GM23338 (cell line): Measurements from ENCODE around the gene IGFBP6. TPM values are rescaled to one million over a fixed set of nuclear protein-coding genes. Genes with fewer than 3 reads are reported as not detected.

ENCODE experiments used
- ATAC-seq: fragments of 200-7000 bp; cut with Tn5 transposase; 3 replicates; pipeline ENCODE4 v1.9.1; 2020
- DNase-seq: peaks from one replicate; pipeline ENCODE4 v3.0.0-alpha.2; 2015; ENCODE audit warnings: low spot score
- H2AFZ ChIP-seq: fragments of 200-600 bp; sonication (generic); 2 replicates; pipeline ENCODE4 v1.8.0; 2016; ENCODE audit warnings: antibody characterized with exemption, mild to moderate bottlenecking, moderate library complexity
- H3F3A ChIP-seq: fragments of 200-600 bp; sonication (generic); replicated peaks from 2 replicates; pipeline ENCODE4 v1.8.0; 2017; ENCODE audit warnings: antibody characterized with exemption, mixed run types, low read depth
- H3K27ac ChIP-seq: fragments of 200-600 bp; sonication (generic); 2 replicates; pipeline ENCODE4 v1.6.1; 2016; ENCODE audit warnings: low read depth
- H3K27me3 ChIP-seq: fragments of 200-600 bp; sonication (generic); 2 replicates; pipeline ENCODE4 v1.8.0; 2016; ENCODE audit warnings: mild to moderate bottlenecking, mixed run types, moderate library complexity; ENCODE audit not compliant: insufficient read depth
- H3K36me3 ChIP-seq: fragments of 200-600 bp; sonication (generic); 2 replicates; pipeline ENCODE4 v1.8.0; 2016; ENCODE audit warnings: mild to moderate bottlenecking; ENCODE audit not compliant: insufficient read depth
- H3K4me1 ChIP-seq: fragments of 200-600 bp; sonication (generic); 2 replicates; pipeline ENCODE4 v1.8.0; 2016; ENCODE audit warnings: mild to moderate bottlenecking, moderate library complexity; ENCODE audit not compliant: insufficient read depth
- H3K4me2 ChIP-seq: fragments of 200-600 bp; sonication (generic); 2 replicates; pipeline ENCODE4 v1.7.1; 2017; ENCODE audit warnings: mixed run types
- H3K4me3 ChIP-seq: fragments of 200-600 bp; sonication (generic); 2 replicates; pipeline ENCODE4 v1.6.1; 2016; ENCODE audit warnings: mixed run types
- H3K79me2 ChIP-seq: fragments of 200-600 bp; sonication (generic); replicated peaks from 2 replicates; pipeline ENCODE4 v1.8.0; 2017; ENCODE audit warnings: mild to moderate bottlenecking; ENCODE audit not compliant: insufficient read depth
- H3K9me2 ChIP-seq: fragments of 200-600 bp; sonication (generic); 2 replicates; pipeline ENCODE4 v1.8.0; 2017; ENCODE audit not compliant: insufficient read depth
- H4K20me1 ChIP-seq: fragments of 200-600 bp; sonication (generic); replicated peaks from 2 replicates; pipeline ENCODE4 v1.8.0; 2017; ENCODE audit warnings: mild to moderate bottlenecking; ENCODE audit not compliant: insufficient read depth
- H3K27ac Mint-ChIP-seq: 2 replicates; pipeline ENCODE4 v1.8.0; 2020; ENCODE audit warnings: inconsistent platforms, mild to moderate bottlenecking, moderate library complexity, mixed read lengths
- H3K27me3 Mint-ChIP-seq: 3 replicates; pipeline ENCODE4 v1.8.0; 2022; ENCODE audit warnings: low read depth, mild to moderate bottlenecking, moderate library complexity, mixed read lengths, inconsistent platforms; ENCODE audit not compliant: insufficient read depth, poor library complexity
- H3K36me3 Mint-ChIP-seq: 3 replicates; pipeline ENCODE4 v1.8.0; 2021; ENCODE audit warnings: low read depth, mild to moderate bottlenecking, inconsistent platforms, moderate library complexity, mixed read lengths
- H3K4me1 Mint-ChIP-seq: 3 replicates; pipeline ENCODE4 v1.8.0; 2020; ENCODE audit warnings: mild to moderate bottlenecking, inconsistent platforms, mixed read lengths
- H3K4me3 Mint-ChIP-seq: 3 replicates; pipeline ENCODE4 v1.8.0; 2021; ENCODE audit warnings: moderate library complexity, mild to moderate bottlenecking, inconsistent platforms, mixed read lengths
- H3K9me3 Mint-ChIP-seq: 3 replicates; pipeline ENCODE4 v1.8.0; 2020; ENCODE audit warnings: moderate library complexity, mild to moderate bottlenecking, inconsistent platforms, mixed read lengths
- CREB1 ChIP-seq: fragments of 250-450 bp; sonication (Bioruptor Pico); IDR thresholded peaks from 2 replicates; pipeline ENCODE4 v1.5.0; 2020; ENCODE audit warnings: low read depth, mild to moderate bottlenecking, moderate library complexity
- EZH2 ChIP-seq: fragments of 200-600 bp; sonication (generic); IDR thresholded peaks from one replicate; pipeline ENCODE4 v1.8.0; 2017; ENCODE audit warnings: antibody characterized with exemption, mild to moderate bottlenecking, low read depth; ENCODE audit not compliant: unreplicated experiment
- EZH2phosphoT487 ChIP-seq: fragments of 200-600 bp; sonication (generic); IDR thresholded peaks from one replicate; pipeline ENCODE4 v1.8.1; 2018; ENCODE audit warnings: antibody characterized with exemption; ENCODE audit not compliant: unreplicated experiment
- JUNB ChIP-seq: IDR thresholded peaks from one replicate; pipeline ENCODE4 v1.6.1; 2016; ENCODE audit warnings: antibody characterized with exemption; ENCODE audit not compliant: unreplicated experiment
- NANOG ChIP-seq: IDR thresholded peaks from 2 replicates; pipeline ENCODE4 v1.6.1; 2016; ENCODE audit warnings: antibody characterized with exemption, borderline replicate concordance
- POLR2AphosphoS5 ChIP-seq: IDR thresholded peaks from 2 replicates; pipeline ENCODE4 v1.6.1; 2016; ENCODE audit warnings: antibody characterized with exemption, low read depth
- STAT1 ChIP-seq: IDR thresholded peaks from one replicate; pipeline ENCODE4 v1.6.1; 2016; ENCODE audit warnings: antibody characterized with exemption; ENCODE audit not compliant: unreplicated experiment
- ZNF114 ChIP-seq: fragments of 250-450 bp; sonication (Bioruptor Pico); IDR thresholded peaks from 2 replicates; pipeline ENCODE4 v1.5.0; 2020; ENCODE audit warnings: mild to moderate bottlenecking, moderate library complexity
- ZNF331 ChIP-seq: fragments of 250-450 bp; sonication (Bioruptor Pico); IDR thresholded peaks from 2 replicates; pipeline ENCODE4 v1.5.0; 2020; ENCODE audit warnings: low read depth, mild to moderate bottlenecking, moderate library complexity
- polyA plus RNA-seq: library from polyadenylated mRNA; unstranded; fragments of >200 nt; fragmentation: Nextera tagmentation; extraction: Ambion mirVana; gene quantifications from 2 replicates; pipeline ENCODE4 v1.2.1, GENCODE V29; 2016
- total RNA-seq: library from RNA; depleted of rRNA; stranded (reverse); fragments of >200 nt; shearing (Covaris generic); gene quantifications from 2 replicates; pipeline ENCODE4 v1.2.3, GENCODE V29; 2014
- TF ChIP-seq, protein P1 (sequence below): IDR thresholded peaks from one replicate; pipeline ENCODE4 v1.6.1; 2018; ENCODE audit warnings: antibody characterized with exemption; ENCODE audit not compliant: unreplicated experiment
- TF ChIP-seq, protein P2 (sequence below): fragments of 250-450 bp; sonication (Bioruptor Pico); IDR thresholded peaks from 2 replicates; pipeline ENCODE4 v1.5.0; 2020; ENCODE audit warnings: mild to moderate bottlenecking, moderate library complexity
- TF ChIP-seq, protein P3 (sequence below), 2 experiments: fragments of 200-600 bp in 1 of 2; sonication (generic) in 1 of 2; conservative IDR thresholded peaks; 2 replicates each; pipeline versions ENCODE4 v1.5.1 to v1.6.1; 2016 to 2017; ENCODE audit warnings: antibody characterized with exemption in 2 of 2, low read depth in 2 of 2, mild to moderate bottlenecking in 2 of 2, moderate library complexity in 1 of 2
- TF ChIP-seq, protein P4 (sequence below): IDR thresholded peaks from 2 replicates; pipeline ENCODE4 v1.6.1; 2016; ENCODE audit warnings: antibody characterized with exemption

Gene IGFBP6
- total and polyA plus RNA-seq, 2 experiments from 2014 or later = 14.7 to 16.6 TPM

DNA sequence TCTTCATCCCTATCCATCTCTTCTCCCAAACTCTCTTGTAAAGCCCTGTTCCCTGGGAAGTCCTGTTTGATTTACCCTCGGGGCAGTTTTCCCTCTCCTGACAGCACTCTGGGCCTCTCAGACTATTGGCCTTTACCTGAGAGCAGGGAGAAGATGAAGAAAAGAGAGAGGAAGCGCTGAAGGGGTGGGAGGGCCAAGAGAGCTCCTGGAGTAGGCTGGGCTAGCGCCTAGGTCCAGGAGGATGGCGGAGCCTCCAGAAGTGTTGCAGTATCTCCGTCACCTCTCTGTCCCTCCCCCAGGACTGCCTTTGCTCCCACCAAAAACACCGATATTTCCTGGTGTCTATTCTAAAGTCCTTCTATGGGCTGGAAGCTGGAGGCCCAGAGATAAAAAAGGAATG lies 5.7 kb upstream of the IGFBP6 start:
- Histone ChIP-seq H3K9me2 (no peaks in the 10 kb centered on the region), H2AFZ (peak overlapping the region; percentile 49; the same call in 1 of the 2 replicates)
- peaks cover 17% of the 10 kb centered on the region for H3K27me3 Mint-ChIP-seq

More for the DNA sequence above, 5.7 kb upstream of the IGFBP6 start:
- H3K27ac ChIP-seq = no peak overlapping the region
- peaks cover 14% of the 10 kb centered on the region for H3K4me1 ChIP-seq
- no peak overlapping the region for H3K4me3 ChIP-seq
- ATAC-seq = peak; percentile 41
- H3K36me3 ChIP-seq = no peaks in the 10 kb centered on the region
- no peak overlapping the region for H3K27ac Mint-ChIP-seq
- H3K4me1 Mint-ChIP-seq = peaks cover 20% of the 10 kb centered on the region
- H3K4me3 Mint-ChIP-seq = no peak overlapping the region
- H3K36me3 Mint-ChIP-seq = no peaks in the 10 kb centered on the region
- H3K27me3 ChIP-seq = peaks cover 21% of the 10 kb centered on the region
- DNase-seq = no peak
- TF ChIP-seq, protein P1, sequence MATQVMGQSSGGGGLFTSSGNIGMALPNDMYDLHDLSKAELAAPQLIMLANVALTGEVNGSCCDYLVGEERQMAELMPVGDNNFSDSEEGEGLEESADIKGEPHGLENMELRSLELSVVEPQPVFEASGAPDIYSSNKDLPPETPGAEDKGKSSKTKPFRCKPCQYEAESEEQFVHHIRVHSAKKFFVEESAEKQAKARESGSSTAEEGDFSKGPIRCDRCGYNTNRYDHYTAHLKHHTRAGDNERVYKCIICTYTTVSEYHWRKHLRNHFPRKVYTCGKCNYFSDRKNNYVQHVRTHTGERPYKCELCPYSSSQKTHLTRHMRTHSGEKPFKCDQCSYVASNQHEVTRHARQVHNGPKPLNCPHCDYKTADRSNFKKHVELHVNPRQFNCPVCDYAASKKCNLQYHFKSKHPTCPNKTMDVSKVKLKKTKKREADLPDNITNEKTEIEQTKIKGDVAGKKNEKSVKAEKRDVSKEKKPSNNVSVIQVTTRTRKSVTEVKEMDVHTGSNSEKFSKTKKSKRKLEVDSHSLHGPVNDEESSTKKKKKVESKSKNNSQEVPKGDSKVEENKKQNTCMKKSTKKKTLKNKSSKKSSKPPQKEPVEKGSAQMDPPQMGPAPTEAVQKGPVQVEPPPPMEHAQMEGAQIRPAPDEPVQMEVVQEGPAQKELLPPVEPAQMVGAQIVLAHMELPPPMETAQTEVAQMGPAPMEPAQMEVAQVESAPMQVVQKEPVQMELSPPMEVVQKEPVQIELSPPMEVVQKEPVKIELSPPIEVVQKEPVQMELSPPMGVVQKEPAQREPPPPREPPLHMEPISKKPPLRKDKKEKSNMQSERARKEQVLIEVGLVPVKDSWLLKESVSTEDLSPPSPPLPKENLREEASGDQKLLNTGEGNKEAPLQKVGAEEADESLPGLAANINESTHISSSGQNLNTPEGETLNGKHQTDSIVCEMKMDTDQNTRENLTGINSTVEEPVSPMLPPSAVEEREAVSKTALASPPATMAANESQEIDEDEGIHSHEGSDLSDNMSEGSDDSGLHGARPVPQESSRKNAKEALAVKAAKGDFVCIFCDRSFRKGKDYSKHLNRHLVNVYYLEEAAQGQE = no peak
- TF ChIP-seq ZNF331 (CRISPR knock-in tag) (no peak), POLR2AphosphoS5 (no peak), JUNB (no peak), ZNF114 (CRISPR knock-in tag) (no peak), CREB1 (CRISPR knock-in tag) (no peak), NANOG (no peak), STAT1 (no peak), EZH2 (no peak), EZH2phosphoT487 (no peak)
- TF ChIP-seq, protein P2, sequence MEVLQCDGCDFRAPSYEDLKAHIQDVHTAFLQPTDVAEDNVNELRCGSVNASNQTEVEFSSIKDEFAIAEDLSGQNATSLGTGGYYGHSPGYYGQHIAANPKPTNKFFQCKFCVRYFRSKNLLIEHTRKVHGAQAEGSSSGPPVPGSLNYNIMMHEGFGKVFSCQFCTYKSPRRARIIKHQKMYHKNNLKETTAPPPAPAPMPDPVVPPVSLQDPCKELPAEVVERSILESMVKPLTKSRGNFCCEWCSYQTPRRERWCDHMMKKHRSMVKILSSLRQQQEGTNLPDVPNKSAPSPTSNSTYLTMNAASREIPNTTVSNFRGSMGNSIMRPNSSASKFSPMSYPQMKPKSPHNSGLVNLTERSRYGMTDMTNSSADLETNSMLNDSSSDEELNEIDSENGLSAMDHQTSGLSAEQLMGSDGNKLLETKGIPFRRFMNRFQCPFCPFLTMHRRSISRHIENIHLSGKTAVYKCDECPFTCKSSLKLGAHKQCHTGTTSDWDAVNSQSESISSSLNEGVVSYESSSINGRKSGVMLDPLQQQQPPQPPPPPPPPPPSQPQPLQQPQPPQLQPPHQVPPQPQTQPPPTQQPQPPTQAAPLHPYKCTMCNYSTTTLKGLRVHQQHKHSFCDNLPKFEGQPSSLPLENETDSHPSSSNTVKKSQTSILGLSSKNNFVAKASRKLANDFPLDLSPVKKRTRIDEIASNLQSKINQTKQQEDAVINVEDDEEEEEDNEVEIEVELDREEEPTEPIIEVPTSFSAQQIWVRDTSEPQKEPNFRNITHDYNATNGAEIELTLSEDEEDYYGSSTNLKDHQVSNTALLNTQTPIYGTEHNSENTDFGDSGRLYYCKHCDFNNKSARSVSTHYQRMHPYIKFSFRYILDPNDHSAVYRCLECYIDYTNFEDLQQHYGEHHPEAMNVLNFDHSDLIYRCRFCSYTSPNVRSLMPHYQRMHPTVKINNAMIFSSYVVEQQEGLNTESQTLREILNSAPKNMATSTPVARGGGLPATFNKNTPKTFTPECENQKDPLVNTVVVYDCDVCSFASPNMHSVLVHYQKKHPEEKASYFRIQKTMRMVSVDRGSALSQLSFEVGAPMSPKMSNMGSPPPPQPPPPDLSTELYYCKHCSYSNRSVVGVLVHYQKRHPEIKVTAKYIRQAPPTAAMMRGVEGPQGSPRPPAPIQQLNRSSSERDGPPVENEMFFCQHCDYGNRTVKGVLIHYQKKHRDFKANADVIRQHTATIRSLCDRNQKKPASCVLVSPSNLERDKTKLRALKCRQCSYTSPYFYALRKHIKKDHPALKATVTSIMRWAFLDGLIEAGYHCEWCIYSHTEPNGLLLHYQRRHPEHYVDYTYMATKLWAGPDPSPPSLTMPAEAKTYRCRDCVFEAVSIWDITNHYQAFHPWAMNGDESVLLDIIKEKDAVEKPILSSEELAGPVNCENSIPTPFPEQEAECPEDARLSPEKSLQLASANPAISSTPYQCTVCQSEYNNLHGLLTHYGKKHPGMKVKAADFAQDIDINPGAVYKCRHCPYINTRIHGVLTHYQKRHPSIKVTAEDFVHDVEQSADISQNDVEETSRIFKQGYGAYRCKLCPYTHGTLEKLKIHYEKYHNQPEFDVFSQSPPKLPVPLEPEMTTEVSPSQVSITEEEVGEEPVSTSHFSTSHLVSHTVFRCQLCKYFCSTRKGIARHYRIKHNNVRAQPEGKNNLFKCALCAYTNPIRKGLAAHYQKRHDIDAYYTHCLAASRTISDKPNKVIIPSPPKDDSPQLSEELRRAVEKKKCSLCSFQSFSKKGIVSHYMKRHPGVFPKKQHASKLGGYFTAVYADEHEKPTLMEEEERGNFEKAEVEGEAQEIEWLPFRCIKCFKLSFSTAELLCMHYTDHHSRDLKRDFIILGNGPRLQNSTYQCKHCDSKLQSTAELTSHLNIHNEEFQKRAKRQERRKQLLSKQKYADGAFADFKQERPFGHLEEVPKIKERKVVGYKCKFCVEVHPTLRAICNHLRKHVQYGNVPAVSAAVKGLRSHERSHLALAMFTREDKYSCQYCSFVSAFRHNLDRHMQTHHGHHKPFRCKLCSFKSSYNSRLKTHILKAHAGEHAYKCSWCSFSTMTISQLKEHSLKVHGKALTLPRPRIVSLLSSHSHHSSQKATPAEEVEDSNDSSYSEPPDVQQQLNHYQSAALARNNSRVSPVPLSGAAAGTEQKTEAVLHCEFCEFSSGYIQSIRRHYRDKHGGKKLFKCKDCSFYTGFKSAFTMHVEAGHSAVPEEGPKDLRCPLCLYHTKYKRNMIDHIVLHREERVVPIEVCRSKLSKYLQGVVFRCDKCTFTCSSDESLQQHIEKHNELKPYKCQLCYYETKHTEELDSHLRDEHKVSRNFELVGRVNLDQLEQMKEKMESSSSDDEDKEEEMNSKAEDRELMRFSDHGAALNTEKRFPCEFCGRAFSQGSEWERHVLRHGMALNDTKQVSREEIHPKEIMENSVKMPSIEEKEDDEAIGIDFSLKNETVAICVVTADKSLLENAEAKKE (CRISPR knock-in tag) = no peak
- TF ChIP-seq, protein P3, sequence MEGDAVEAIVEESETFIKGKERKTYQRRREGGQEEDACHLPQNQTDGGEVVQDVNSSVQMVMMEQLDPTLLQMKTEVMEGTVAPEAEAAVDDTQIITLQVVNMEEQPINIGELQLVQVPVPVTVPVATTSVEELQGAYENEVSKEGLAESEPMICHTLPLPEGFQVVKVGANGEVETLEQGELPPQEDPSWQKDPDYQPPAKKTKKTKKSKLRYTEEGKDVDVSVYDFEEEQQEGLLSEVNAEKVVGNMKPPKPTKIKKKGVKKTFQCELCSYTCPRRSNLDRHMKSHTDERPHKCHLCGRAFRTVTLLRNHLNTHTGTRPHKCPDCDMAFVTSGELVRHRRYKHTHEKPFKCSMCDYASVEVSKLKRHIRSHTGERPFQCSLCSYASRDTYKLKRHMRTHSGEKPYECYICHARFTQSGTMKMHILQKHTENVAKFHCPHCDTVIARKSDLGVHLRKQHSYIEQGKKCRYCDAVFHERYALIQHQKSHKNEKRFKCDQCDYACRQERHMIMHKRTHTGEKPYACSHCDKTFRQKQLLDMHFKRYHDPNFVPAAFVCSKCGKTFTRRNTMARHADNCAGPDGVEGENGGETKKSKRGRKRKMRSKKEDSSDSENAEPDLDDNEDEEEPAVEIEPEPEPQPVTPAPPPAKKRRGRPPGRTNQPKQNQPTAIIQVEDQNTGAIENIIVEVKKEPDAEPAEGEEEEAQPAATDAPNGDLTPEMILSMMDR (conservative IDR thresholded peaks at IDR 0.05; ENCODE audit: low read depth in 2 of 2) = no peak
- TF ChIP-seq, protein P4, sequence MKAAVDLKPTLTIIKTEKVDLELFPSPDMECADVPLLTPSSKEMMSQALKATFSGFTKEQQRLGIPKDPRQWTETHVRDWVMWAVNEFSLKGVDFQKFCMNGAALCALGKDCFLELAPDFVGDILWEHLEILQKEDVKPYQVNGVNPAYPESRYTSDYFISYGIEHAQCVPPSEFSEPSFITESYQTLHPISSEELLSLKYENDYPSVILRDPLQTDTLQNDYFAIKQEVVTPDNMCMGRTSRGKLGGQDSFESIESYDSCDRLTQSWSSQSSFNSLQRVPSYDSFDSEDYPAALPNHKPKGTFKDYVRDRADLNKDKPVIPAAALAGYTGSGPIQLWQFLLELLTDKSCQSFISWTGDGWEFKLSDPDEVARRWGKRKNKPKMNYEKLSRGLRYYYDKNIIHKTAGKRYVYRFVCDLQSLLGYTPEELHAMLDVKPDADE = no peak
- H3K9me3 Mint-ChIP-seq = no peaks in the 10 kb centered on the region
- H4K20me1 ChIP-seq = no peaks in the 10 kb centered on the region
- no peak overlapping the region for H3K4me2 ChIP-seq
- no peaks in the 10 kb centered on the region for H3K79me2 ChIP-seq
- 0 out of 2 replicates have a peak, but pooled peaks cover 8% of the 10 kb centered on the region for H3F3A ChIP-seq
